ENCODE measurements around the gene GSTA3. TPM values are rescaled to one million over a fixed set of nuclear protein-coding genes. Genes with fewer than 3 reads are reported as not detected.
"Not testable (repeated sequence)": the region's sequence is repeated elsewhere in the genome, so short reads cannot be mapped to it uniquely, and the experiment has no call there.

Gene GSTA3
- total RNA-seq, 1 donor from 2014 or later: not detected

DNA sequence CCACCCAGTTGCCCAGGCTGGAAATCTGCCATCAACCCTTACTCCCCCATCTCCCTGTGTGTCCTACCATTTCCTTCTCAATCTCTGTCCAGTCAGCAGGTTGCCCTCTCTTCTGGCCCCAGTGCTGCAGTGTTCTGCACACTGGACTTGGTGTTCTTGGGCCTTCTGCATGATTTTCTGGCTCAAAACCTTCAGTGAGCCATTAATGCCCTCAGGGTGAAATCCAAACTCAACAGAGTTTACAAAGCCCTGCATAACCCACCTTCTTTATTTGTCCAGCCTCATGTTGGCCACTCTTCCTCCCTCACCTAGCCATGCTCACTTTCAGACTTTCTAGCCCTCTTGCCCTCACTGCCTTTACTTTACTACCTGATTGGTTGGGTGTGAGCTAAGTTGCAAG is 5.0 kb upstream of the GSTA3 start:
- no peaks in the 10 kb centered on the region for H3K4me1 ChIP-seq
- H3K36me3 ChIP-seq: no peaks in the 10 kb centered on the region
- intact Hi-C loops (cut with DNase I): no loop called here
- H3K9me3 ChIP-seq: no peaks in the 10 kb centered on the region
- DNase-seq (ENCODE audit: low spot score in 2 of 2): no peak
- no peak overlapping the region for H3K27ac ChIP-seq
- TF ChIP-seq, protein P1, sequence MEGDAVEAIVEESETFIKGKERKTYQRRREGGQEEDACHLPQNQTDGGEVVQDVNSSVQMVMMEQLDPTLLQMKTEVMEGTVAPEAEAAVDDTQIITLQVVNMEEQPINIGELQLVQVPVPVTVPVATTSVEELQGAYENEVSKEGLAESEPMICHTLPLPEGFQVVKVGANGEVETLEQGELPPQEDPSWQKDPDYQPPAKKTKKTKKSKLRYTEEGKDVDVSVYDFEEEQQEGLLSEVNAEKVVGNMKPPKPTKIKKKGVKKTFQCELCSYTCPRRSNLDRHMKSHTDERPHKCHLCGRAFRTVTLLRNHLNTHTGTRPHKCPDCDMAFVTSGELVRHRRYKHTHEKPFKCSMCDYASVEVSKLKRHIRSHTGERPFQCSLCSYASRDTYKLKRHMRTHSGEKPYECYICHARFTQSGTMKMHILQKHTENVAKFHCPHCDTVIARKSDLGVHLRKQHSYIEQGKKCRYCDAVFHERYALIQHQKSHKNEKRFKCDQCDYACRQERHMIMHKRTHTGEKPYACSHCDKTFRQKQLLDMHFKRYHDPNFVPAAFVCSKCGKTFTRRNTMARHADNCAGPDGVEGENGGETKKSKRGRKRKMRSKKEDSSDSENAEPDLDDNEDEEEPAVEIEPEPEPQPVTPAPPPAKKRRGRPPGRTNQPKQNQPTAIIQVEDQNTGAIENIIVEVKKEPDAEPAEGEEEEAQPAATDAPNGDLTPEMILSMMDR (IDR thresholded peaks at IDR 0.05): no peak
- no peak overlapping the region for H3K4me3 ChIP-seq
- H3K27me3 ChIP-seq: no peaks in the 10 kb centered on the region

DNA sequence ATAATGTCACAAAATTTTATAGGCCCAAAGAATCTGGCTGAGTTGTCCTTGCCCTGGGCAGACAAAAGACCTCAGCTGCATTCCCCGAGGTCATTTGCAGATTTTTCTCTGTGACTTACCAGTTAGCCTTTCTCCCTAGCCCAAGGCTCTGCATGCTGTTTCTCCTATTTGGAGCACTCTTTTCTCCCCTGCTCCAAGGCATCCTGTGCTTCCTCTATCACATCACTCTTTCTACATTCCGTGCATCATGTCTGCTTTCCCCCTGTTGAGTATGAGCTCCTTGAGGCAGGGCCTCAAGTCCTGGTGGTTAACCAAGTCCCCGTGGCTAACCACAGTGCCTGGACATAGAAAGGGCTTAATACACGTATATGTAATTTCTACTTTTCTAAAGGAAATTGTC is 593 bp upstream of the GSTA3 start:
- TF ChIP-seq, protein P1 (IDR thresholded peaks at IDR 0.05): no peak
- Histone ChIP-seq H3K9me3 (no peaks in the 10 kb centered on the region), H3K36me3 (no peaks in the 10 kb centered on the region), H3K4me3 (no peak overlapping the region), H3K4me1 (no peaks in the 10 kb centered on the region), H3K27ac (no peak overlapping the region), H3K27me3 (no peaks in the 10 kb centered on the region)
- intact Hi-C loops (cut with DNase I): no loop called here
- no peak for DNase-seq (ENCODE audit: low spot score in 2 of 2)

DNA sequence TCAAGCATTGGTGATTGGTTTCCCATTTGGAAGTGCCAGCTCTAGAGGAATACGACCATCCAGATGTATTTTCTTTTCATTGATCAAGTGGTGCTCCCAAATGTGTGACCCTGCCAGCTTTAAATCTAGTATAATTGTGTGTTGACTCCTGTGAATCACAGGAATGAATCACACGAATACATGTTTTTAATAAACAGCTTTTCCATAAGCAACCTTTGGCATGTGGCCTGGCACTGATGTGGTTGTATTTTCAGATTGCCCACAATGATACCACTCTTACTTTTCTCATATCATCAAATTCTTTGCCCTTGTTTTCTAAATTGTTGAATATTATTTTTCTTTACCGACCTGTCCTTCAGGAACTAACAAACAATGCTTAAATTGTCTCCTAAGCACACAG is 367 bp downstream of the GSTA3 start:
- no peak overlapping the region for H3K27ac ChIP-seq
- no peaks in the 10 kb centered on the region for H3K9me3 ChIP-seq
- H3K27me3 ChIP-seq: no peaks in the 10 kb centered on the region
- no peaks in the 10 kb centered on the region for H3K36me3 ChIP-seq
- TF ChIP-seq, protein P1 (IDR thresholded peaks at IDR 0.05): no peak
- H3K4me1 ChIP-seq: no peaks in the 10 kb centered on the region
- intact Hi-C loops (cut with DNase I): no loop called here
- H3K4me3 ChIP-seq: no peak overlapping the region
- no peak for DNase-seq (ENCODE audit: low spot score in 2 of 2)

DNA sequence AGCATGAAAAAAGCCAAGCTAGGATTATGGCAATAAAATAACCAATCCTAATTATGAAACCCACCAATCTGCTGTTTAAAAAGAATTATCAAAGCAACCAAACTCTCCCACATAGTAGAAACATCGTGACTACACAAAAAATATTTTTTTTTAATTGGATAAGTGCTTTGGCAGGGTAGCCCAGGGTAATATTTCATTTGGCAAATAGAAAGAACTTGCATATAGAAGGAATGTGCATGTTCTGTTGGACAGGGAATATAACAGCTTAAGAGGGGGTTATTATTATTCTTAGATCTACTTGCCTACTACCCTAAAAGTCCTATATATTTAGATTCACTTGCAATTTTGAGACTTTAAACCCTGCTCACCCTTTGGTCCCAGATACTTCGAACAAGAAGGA is 972 bp downstream of the GSTA3 start:
- H3K27me3 ChIP-seq: no peaks in the 10 kb centered on the region
- no peak overlapping the region for H3K4me3 ChIP-seq
- H3K4me1 ChIP-seq: no peaks in the 10 kb centered on the region
- no peaks in the 10 kb centered on the region for H3K9me3 ChIP-seq
- intact Hi-C loops (cut with DNase I): no loop called here
- DNase-seq (ENCODE audit: low spot score in 2 of 2): no peak
- TF ChIP-seq, protein P1 (IDR thresholded peaks at IDR 0.05): no peak
- H3K27ac ChIP-seq: no peak overlapping the region
- no peaks in the 10 kb centered on the region for H3K36me3 ChIP-seq

DNA sequence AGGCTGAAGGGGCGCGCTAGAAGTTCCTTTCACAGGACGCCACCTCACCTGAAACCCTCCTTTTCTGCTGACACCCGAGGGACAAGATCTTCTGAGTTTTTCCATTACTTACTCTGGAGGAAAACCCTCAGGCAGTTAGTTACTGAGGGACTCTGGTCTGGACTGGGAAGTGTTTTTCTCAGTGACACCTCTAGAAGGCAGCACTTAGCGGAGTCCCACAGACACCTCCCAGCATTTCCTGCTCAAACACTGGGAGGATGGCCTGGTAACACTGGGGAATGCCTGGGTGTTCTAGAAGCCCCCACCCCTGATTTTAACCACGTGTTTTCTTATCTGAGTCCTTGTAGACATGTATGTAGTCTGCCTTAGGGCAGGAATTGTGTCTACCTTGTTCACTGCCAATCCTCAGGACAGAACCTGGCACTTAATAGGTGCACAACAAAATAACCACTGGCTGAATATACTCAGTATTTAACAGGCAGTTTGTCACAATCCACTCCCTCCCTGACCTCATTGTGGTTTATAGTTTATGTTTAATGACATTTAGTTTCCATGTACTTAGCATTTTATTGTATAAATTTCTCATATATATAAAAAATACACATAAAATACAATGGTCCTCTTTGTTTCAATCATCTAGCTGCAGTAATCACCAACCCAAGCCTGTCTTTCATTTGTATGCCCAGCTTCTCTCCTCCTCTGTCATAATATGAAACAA is 4.8 kb downstream of the GSTA3 start:
- no peak overlapping the region for H3K27ac ChIP-seq
- no peak overlapping the region for H3K4me3 ChIP-seq
- TF ChIP-seq, protein P1 (IDR thresholded peaks at IDR 0.05): no peak
- H3K4me1 ChIP-seq: no peaks in the 10 kb centered on the region
- no peaks in the 10 kb centered on the region for H3K9me3 ChIP-seq
- no peaks in the 10 kb centered on the region for H3K36me3 ChIP-seq
- no peaks in the 10 kb centered on the region for H3K27me3 ChIP-seq
- intact Hi-C loops (cut with DNase I): no loop called here
- DNase-seq (ENCODE audit: low spot score in 2 of 2): no peak

DNA sequence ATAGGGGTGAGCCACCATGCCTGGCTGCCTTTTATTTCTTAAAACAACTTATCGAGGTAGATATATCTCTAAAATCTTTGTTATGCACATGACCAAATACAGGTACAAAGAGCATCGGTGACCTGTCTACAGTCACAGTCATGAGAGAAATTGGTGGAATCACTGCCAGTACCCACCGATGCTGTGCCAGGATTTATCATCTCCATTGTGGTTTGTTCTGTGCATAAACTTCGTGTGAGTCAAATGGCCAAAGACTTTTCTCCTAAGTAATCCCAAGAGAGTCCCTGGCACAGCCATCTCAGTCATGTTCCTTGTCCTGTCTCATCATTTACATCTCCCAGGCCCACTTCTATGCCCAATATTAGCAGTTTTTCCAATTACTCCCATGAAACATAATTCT is 9.0 kb downstream of the GSTA3 start:
- DNase-seq (ENCODE audit: low spot score in 2 of 2): no peak
- Histone ChIP-seq H3K36me3 (no peaks in the 10 kb centered on the region), H3K27me3 (no peaks in the 10 kb centered on the region), H3K27ac (no peak overlapping the region), H3K4me3 (no peak overlapping the region), H3K4me1 (no peaks in the 10 kb centered on the region), H3K9me3 (no peaks in the 10 kb centered on the region)
- intact Hi-C loops (cut with DNase I): no loop called here
- TF ChIP-seq, protein P1 (IDR thresholded peaks at IDR 0.05): no peak

DNA sequence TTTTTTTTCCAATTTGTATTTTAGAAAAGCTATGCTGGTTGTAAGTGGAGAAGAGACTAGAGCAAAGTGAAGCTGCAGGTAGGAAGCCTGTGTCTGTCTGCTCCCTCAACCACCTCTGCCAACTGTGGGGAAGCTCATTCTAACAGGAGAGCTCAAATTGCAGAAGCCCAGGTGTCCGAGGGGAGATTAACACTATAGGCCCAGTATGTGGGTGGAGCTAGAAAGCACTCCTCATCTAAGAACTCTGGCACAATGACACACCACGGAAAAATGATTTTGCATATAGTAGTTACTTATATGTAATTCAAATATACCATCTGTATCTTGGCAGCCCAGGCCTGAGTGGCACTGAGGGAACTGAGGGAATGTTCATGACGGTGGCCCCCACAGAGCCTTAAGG is 13.7 kb downstream of the GSTA3 start:
- H3K27ac ChIP-seq; DNase-seq (ENCODE audit: low spot score in 2 of 2); H3K36me3 ChIP-seq; H3K27me3 ChIP-seq; H3K9me3 ChIP-seq; H3K4me1 ChIP-seq; H3K4me3 ChIP-seq; intact Hi-C loops (cut with DNase I): not testable (repeated sequence)
